Heart left ventricle (tissue), 16 donors: ENCODE results near the gene ZFAND3. TPM values are rescaled to one million over a fixed set of nuclear protein-coding genes. Genes with fewer than 3 reads are reported as not detected.

ENCODE experiments used
- ATAC-seq, 4 donors: fragments of 200-7000 bp; cut with Tn5 transposase; one replicate each; pipeline ENCODE4 v1.9.1; 2020 to 2022; ENCODE audit warnings: moderate library complexity in 4 of 4, mild to moderate bottlenecking in 3 of 4, moderate number of reproducible peaks in 1 of 4
- DNase-seq, 5 donors: peaks; one replicate each; pipeline ENCODE4 v3.0.0-alpha.2; 2020
- H3K27ac ChIP-seq, 12 donors: fragments of 200-600 bp; sonication (generic) in 4 of 12; one replicate each; pipeline versions ENCODE4 v1.5.0 to v1.8.0; 2016 to 2022; ENCODE audit warnings: mild to moderate bottlenecking in 2 of 12
- H3K27me3 ChIP-seq, 9 donors: fragments of 200-600 bp; sonication (generic) in 2 of 9; one replicate each; pipeline versions ENCODE4 v1.5.1 to v1.8.0; 2016 to 2022; ENCODE audit warnings: mild to moderate bottlenecking in 3 of 9
- H3K36me3 ChIP-seq, 9 donors: fragments of 200-600 bp; sonication (generic) in 2 of 9; one replicate each; pipeline versions ENCODE4 v1.5.0 to v1.8.0; 2018 to 2022; ENCODE audit warnings: mild to moderate bottlenecking in 2 of 9
- H3K4me1 ChIP-seq, 12 donors: fragments of 200-600 bp; sonication (generic) in 4 of 12; one replicate each; pipeline versions ENCODE4 v1.5.0 to v1.8.0; 2016 to 2022; ENCODE audit warnings: mild to moderate bottlenecking in 3 of 12
- H3K4me3 ChIP-seq, 12 donors: fragments of 200-600 bp; sonication (generic) in 4 of 12; one replicate each; pipeline versions ENCODE4 v1.5.0 to v1.8.0; 2017 to 2022; ENCODE audit warnings: mild to moderate bottlenecking in 9 of 12, moderate library complexity in 4 of 12
- H3K9me3 ChIP-seq, 12 donors: fragments of 200-600 bp; sonication (generic) in 4 of 12; one replicate each; pipeline versions ENCODE4 v1.5.0 to v1.8.0; 2016 to 2022; ENCODE audit warnings: mild to moderate bottlenecking in 1 of 12
- POLR2A ChIP-seq, 2 donors: fragments of 450-650 bp; IDR thresholded peaks; one replicate each; pipeline ENCODE4 v1.6.1; 2017; ENCODE audit warnings: antibody characterized with exemption in 2 of 2, mild to moderate bottlenecking in 2 of 2, moderate library complexity in 2 of 2
- WGBS, 4 donors: extraction: QIAGEN DNeasy Blood & Tissue Kit in 2 of 4; methylation state at CpG; one replicate each; pipeline versions ENCODE4 v1.1.5 to v1.1.7; 2013 to 2018; 5-methylcytosine and 5-hydroxymethylcytosine counted together
- intact Hi-C, 10 donors: fragments of 100-400 bp; cut with DNase I; formaldehyde crosslinking; loops; one replicate each; pipeline versions ENCODE4 v1.11.1 to v1.14.2; 2022
- polyA plus RNA-seq, 2 donors: library from polyadenylated mRNA; stranded (reverse); fragments of 200-250 nt; gene quantifications; one replicate each; pipeline ENCODE4 v1.2.3, GENCODE V29; 2013
- total RNA-seq, 9 donors: library from RNA; depleted of rRNA in 2 of 9; stranded (reverse); fragments of >200 nt in 2 of 9; fragmentation: NEBNext Ultra II Directional in 3 of 9; extraction: Animal tissue kit (Norgen Biotek cat#: 25700) in 3 of 9; gene quantifications; one replicate each; pipeline versions ENCODE4 v1.1.0 to v1.2.4, GENCODE V29; 2016 to 2023
- TF ChIP-seq, protein P1 (sequence below), 12 donors: fragments of 200-600 bp; sonication (generic) in 4 of 12; IDR thresholded peaks; one replicate each; pipeline versions ENCODE4 v1.5.0 to v1.8.0; 2018 to 2022; ENCODE audit warnings: antibody characterized with exemption in 12 of 12, mild to moderate bottlenecking in 5 of 12
- donor health status: ischemic (EF 13 %, LVEDD 7.1; RV severe dilation, severe dysfunction).
- donor health status: healthy with polysubstance abuse.
- donor health status: DM: no; HTN: yes; CAD: no.
- donor health status: DM: no; HTN: no; CAD: no.
- donor health status: ischemic (EF 25% LVEDD 6.9; RV normal size, moderate dysfunction).
- donor health status: ischemic (EF 25% LVEDD 5.7; RV mildly dilated, moderate dysfunction).
- donor health status: healthy.
- donor health status: DM: yes; HTN: yes; CAD: no.
- donor health status: ischemic (EF 35%, LVEDD 5.7; RV mildly dilated, moderate dysfunction).
- donor health status: nonischemic (EF 11% LVEDD 7.7; RV severe dilation, severe dysfunction).
- donor health status: DM: yes; HTN: yes; CAD: no.
- donor health status: PGD.
- donor health status: ischemic (EF 29% LVEDD 5.4; RV normal size, mild dysfunction).
- donor health status: nonischemic (EF 23%, LVEDD 6.1; RV moderate dilation, normal function).

The ZFAND3 gene
- total and polyA plus RNA-seq, 11 donors = 29.1 to 114 (median 88.2) TPM

DNA sequence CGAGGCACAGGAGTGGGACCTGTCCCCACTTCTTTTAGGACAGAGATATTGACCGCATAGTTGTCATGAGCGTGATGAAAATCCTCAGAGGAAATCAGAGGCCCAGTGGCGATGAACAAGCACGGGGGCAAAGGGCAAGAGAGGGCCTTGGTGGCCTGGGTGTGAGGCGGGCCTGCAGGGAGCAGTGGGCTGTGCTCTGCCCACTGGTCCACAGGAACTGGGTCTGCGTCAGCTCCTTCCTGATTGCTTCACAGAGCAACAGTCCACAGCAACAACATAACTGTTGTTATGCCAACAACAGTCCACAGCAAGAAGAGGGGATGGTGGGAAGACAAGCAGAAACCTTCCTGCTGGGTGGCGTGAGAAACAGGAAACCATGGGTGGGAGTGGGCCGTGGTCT is 335.6 kb downstream of the ZFAND3 start:
- intact Hi-C loops = no loop called here
- WGBS, 4 donors = 67 to 83% (median 74%) methylated on average over 9 of the region's 9 CpGs
- Histone ChIP-seq H3K4me1 (peaks cover 0 to 16% (median 1%) of the 10 kb centered on the region in 12 donors), H3K36me3 (peaks cover 0 to 31% (median 17%) of the 10 kb centered on the region in 9 donors), H3K27ac (peak overlapping the region in 2 of 12 donors; percentile 26 to 46), H3K9me3 (no peaks in the 10 kb centered on the region), H3K4me3 (no peak overlapping the region), H3K27me3 (no peaks in the 10 kb centered on the region)
- ATAC-seq (peak in 3 of 4 donors; percentile 34 to 68 (median 41)), DNase-seq (no peak)
- no peak for TF ChIP-seq POLR2A (IDR thresholded peaks at IDR 0.05)
- TF ChIP-seq, protein P1, sequence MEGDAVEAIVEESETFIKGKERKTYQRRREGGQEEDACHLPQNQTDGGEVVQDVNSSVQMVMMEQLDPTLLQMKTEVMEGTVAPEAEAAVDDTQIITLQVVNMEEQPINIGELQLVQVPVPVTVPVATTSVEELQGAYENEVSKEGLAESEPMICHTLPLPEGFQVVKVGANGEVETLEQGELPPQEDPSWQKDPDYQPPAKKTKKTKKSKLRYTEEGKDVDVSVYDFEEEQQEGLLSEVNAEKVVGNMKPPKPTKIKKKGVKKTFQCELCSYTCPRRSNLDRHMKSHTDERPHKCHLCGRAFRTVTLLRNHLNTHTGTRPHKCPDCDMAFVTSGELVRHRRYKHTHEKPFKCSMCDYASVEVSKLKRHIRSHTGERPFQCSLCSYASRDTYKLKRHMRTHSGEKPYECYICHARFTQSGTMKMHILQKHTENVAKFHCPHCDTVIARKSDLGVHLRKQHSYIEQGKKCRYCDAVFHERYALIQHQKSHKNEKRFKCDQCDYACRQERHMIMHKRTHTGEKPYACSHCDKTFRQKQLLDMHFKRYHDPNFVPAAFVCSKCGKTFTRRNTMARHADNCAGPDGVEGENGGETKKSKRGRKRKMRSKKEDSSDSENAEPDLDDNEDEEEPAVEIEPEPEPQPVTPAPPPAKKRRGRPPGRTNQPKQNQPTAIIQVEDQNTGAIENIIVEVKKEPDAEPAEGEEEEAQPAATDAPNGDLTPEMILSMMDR (IDR thresholded peaks at IDR 0.05) = no peak

GRCh38 chr6:38155621-38156204 is 336.2 kb downstream of the ZFAND3 start:
- TF ChIP-seq POLR2A (IDR thresholded peaks at IDR 0.05) = no peak
- TF ChIP-seq, protein P1 (IDR thresholded peaks at IDR 0.05) = no peak
- H3K27me3 ChIP-seq = no peaks in the 10 kb centered on the region
- intact Hi-C loops = no loop called here
- H3K27ac ChIP-seq = no peak overlapping the region
- 81 to 87% (median 86%) methylated on average over 6 of the region's 6 CpGs for WGBS, 4 donors
- H3K4me1 ChIP-seq = peaks cover 0 to 15% (median 1%) of the 10 kb centered on the region in 12 donors
- H3K9me3 ChIP-seq = peaks cover 0 to 5% (median 0%) of the 10 kb centered on the region in 12 donors
- ATAC-seq (no peak), DNase-seq (no peak)
- no peak overlapping the region for H3K4me3 ChIP-seq
- H3K36me3 ChIP-seq = peaks cover 0 to 25% (median 17%) of the 10 kb centered on the region in 9 donors

GRCh38 chr6:38156818-38157565 is 337.5 kb downstream of the ZFAND3 start:
- intact Hi-C loops = no loop called here
- no peak for TF ChIP-seq POLR2A (IDR thresholded peaks at IDR 0.05)
- TF ChIP-seq, protein P1 (IDR thresholded peaks at IDR 0.05) = no peak
- Histone ChIP-seq H3K27ac (no peak overlapping the region), H3K4me1 (peaks cover 0 to 15% (median 1%) of the 10 kb centered on the region in 12 donors), H3K27me3 (no peaks in the 10 kb centered on the region), H3K36me3 (peaks cover 0 to 19% (median 13%) of the 10 kb centered on the region in 9 donors), H3K4me3 (no peak overlapping the region), H3K9me3 (peaks cover 0 to 6% (median 0%) of the 10 kb centered on the region in 12 donors)
- 93 to 94% (median 93%) methylated on average over 9 to 10 of the region's 10 CpGs for WGBS, 4 donors
- no peak for ATAC-seq
- DNase-seq = peak in 1 of 5 donors; percentile 13

DNA sequence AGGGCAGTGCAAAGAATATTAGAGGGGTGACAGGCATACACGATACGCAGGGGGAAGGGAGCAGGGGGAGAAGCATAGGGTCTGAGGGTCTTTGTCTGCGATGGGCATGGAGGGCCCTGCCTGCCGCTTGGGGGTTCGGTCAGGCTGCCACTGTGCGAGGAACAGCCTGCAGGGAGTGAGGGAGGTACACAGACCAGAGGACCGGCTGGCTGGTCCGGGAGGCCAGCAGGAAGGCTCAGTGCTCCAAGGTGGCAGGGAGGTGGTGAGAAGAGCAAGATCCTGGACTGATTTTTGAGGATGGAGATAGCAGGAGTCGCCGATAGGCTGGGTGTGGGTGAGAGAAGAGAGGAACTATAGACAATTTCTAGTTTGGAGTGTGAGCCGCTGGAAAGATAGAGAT is 338.4 kb downstream of the ZFAND3 start:
- Histone ChIP-seq H3K4me3 (no peak overlapping the region), H3K4me1 (peaks cover 0 to 14% (median 1%) of the 10 kb centered on the region in 12 donors), H3K9me3 (peaks cover 0 to 6% (median 0%) of the 10 kb centered on the region in 12 donors), H3K27me3 (no peaks in the 10 kb centered on the region), H3K36me3 (peaks cover 0 to 10% (median 4%) of the 10 kb centered on the region in 9 donors), H3K27ac (no peak overlapping the region)
- TF ChIP-seq POLR2A (IDR thresholded peaks at IDR 0.05) = no peak
- TF ChIP-seq, protein P1 (IDR thresholded peaks at IDR 0.05) = no peak
- intact Hi-C loops = no loop called here
- WGBS, 4 donors = 80 to 86% (median 84%) methylated on average over 11 of the region's 11 CpGs
- ATAC-seq = no peak
- DNase-seq = peak in 1 of 5 donors; percentile 11
